ENCODE measurements around the gene RGL2.
A peak's percentile ranks its signal among the peaks of the same experiment; 100 is the strongest.
"Not testable (repeated sequence)": the region's sequence is repeated elsewhere in the genome, so short reads cannot be mapped to it uniquely, and the experiment has no call there.

RGL2 gene

DNA sequence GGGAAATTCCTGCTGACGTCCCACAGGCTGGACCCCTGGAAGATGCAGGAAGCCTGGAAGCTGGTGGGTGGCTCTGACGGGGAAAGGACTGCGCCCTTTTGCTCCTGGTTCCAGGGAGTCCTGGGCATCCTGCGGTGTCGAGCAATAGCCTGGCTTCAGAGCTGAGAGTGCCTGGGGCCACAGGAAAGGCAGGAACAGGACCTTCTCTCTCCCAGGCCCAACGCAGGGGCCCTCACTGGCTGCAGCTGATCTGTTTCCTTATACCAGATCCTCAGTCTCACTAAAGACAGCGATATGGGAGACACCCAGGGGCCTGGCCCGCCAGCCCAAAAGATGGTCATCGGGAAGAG lies 20.4 kb downstream of the RGL2 start:
- Histone ChIP-seq H3K9me3 (ENCODE audit: control insufficient read depth, insufficient read depth, low read depth, low read length) (no peaks in the 10 kb centered on the region), H3K27ac (ENCODE audit: low read depth, low read length) (no peak overlapping the region), H3K4me3 (ENCODE audit: low read depth, low read length) (peak overlapping the region; percentile 88; the same call in 1 of the 2 replicates), H3K36me3 (ENCODE audit: control insufficient read depth, insufficient read depth, low read length) (peaks cover 80% of the 10 kb centered on the region), H3K4me1 (ENCODE audit: control insufficient read depth, insufficient read depth, low read length) (peaks cover 20% of the 10 kb centered on the region; the same call in 1 of the 2 replicates), H3K9ac (ENCODE audit: low read length) (peak overlapping the region; percentile 93), H3K27me3 (ENCODE audit: control insufficient read depth, insufficient read depth, low read length) (no peaks in the 10 kb centered on the region)

DNA sequence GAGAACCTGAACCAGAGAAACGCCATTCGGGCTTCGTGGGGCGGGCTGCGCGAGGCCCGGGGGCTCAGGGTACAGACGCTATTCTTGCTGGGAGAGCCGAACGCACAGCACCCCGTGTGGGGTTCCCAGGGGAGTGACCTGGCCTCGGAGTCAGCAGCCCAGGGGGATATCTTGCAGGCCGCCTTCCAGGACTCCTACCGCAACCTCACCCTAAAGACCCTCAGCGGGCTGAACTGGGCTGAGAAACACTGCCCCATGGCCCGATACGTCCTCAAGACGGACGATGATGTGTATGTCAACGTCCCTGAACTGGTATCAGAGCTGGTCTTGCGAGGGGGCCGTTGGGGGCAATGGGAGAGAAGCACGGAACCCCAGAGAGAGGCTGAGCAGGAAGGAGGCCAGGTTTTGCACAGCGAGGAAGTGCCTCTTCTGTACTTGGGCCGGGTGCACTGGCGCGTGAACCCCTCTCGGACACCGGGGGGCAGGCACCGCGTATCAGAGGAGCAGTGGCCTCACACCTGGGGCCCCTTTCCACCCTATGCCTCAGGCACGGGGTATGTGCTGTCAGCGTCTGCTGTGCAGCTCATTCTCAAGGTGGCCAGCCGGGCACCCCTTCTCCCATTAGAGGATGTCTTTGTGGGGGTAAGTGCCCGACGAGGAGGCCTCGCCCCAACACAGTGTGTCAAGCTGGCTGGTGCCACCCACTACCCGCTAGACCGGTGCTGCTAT lies 20.9 kb downstream of the RGL2 start:
- Histone ChIP-seq H3K27ac (ENCODE audit: low read depth, low read length) (peak overlapping the region; percentile 86), H3K9ac (ENCODE audit: low read length) (peak overlapping the region; percentile 93), H3K27me3 (ENCODE audit: control insufficient read depth, insufficient read depth, low read length) (no peaks in the 10 kb centered on the region), H3K4me1 (ENCODE audit: control insufficient read depth, insufficient read depth, low read length) (peaks cover 20% of the 10 kb centered on the region; the same call in 1 of the 2 replicates), H3K9me3 (ENCODE audit: control insufficient read depth, insufficient read depth, low read depth, low read length) (no peaks in the 10 kb centered on the region), H3K4me3 (ENCODE audit: low read depth, low read length) (peak overlapping the region; percentile 88), H3K36me3 (ENCODE audit: control insufficient read depth, insufficient read depth, low read length) (peaks cover 83% of the 10 kb centered on the region)

DNA sequence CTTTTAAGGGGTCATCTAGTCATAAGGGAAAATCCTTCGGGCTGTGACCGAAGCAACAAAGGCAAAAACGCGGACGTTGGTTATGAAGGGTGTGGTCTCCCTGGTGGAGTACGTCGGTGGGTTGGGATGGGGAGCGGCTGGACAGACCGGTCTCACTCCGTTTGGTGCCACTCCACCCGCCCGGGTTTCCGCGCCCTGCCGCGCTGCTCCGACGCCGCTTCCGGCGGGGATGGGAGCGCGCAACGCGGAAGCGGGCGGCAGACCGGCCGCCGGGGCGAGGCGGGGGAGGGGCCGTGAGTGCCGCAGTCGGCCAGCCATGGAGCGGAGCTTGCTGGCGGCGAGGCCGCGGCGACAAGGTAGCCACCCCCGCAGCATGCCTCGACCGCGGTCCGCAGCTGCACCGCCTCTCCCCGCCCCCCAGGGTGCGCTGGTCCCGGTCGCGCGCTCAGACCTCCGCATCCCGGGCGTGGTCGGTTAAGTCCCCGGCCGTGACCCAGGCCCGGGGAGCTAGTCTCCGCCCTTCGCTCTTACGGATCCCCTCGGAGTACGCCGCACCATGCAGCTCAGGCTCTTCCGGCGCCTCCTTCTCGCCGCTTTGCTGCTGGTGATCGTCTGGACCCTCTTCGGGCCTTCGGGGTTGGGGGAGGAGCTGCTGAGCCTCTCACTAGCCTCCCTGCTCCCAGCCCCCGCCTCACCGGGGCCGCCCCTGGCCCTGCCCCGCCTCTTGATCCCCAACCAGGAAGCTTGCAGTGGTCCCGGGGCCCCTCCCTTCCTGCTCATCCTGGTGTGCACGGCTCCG lies 21.7 kb downstream of the RGL2 start, which contains the start of gene B3GALT4:
B3GALT4 (plus strand) TSS at position 260 of the 799 bp plus-strand sequence; CDS start at position 557, 297 bp downstream.
- Histone ChIP-seq H3K4me1 (ENCODE audit: control insufficient read depth, insufficient read depth, low read length) (peaks cover 20% of the 10 kb centered on the region; the same call in 1 of the 2 replicates), H3K9ac (ENCODE audit: low read length) (peak within 1 kb of the TSS; percentile 93), H3K9me3 (ENCODE audit: control insufficient read depth, insufficient read depth, low read depth, low read length) (no peaks in the 10 kb centered on the region), H3K4me3 (ENCODE audit: low read depth, low read length) (peak within 1 kb of the TSS; percentile 88), H3K27me3 (ENCODE audit: control insufficient read depth, insufficient read depth, low read length) (no peaks in the 10 kb centered on the region), H3K27ac (ENCODE audit: low read depth, low read length) (peak within 1 kb of the TSS; percentile 86), H3K36me3 (ENCODE audit: control insufficient read depth, insufficient read depth, low read length) (peaks cover 83% of the 10 kb centered on the region)

DNA sequence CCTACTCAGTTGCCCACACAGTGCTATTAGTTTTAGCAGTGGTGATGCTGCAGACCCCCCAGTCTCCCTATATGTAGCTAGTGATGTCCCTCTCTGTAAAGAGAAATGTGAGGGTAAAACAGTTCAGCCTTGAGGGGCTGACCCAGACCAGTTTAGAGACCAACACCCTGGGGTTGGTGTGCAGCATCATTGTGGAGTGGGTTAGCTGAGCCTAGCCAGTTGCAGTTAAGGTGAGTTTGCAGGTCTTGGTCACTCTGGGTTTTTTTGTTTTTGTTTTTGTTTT lies 22.2 kb downstream of the RGL2 start:
- H3K9me3 ChIP-seq (ENCODE audit: control insufficient read depth, insufficient read depth, low read depth, low read length): no peaks in the 10 kb centered on the region
- H3K4me1 ChIP-seq (ENCODE audit: control insufficient read depth, insufficient read depth, low read length): peaks cover 20% of the 10 kb centered on the region; the same call in 1 of the 2 replicates
- H3K4me3 ChIP-seq (ENCODE audit: low read depth, low read length): peak overlapping the region; percentile 88
- peak overlapping the region; percentile 93 for H3K9ac ChIP-seq (ENCODE audit: low read length)
- H3K27me3 ChIP-seq (ENCODE audit: control insufficient read depth, insufficient read depth, low read length): no peaks in the 10 kb centered on the region
- H3K36me3 ChIP-seq (ENCODE audit: control insufficient read depth, insufficient read depth, low read length): peaks cover 81% of the 10 kb centered on the region
- peak overlapping the region; percentile 86 for H3K27ac ChIP-seq (ENCODE audit: low read depth, low read length)

DNA sequence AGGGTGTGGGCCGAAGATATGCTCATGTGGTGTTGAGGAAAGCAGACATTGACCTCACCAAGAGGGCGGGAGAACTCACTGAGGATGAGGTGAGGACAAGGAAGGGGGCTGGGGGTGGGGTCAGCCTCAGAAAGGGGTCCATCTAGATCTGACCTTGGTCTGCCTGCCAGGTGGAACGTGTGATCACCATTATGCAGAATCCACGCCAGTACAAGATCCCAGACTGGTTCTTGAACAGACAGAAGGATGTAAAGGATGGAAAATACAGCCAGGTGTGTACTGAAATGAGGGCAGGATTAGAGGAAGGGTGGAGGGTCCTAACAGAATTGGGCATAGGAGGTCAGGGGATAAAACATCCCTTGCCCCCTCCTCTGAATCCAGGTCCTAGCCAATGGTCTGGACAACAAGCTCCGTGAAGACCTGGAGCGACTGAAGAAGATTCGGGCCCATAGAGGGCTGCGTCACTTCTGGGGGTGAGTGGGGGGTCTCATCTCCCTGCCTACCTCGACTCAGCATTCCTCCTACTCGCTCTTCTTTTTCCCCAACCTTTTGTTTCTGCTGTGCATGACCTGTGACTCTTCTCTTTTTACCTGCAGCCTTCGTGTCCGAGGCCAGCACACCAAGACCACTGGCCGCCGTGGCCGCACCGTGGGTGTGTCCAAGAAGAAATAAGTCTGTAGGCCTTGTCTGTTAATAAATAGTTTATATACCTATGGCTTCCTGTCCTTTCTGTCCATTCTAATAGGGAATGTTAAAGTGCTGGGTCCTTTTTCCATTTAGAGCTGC lies 22.8 kb downstream of the RGL2 start:
- H3K9me3 ChIP-seq (ENCODE audit: control insufficient read depth, insufficient read depth, low read depth, low read length); H3K27me3 ChIP-seq (ENCODE audit: control insufficient read depth, insufficient read depth, low read length); H3K27ac ChIP-seq (ENCODE audit: low read depth, low read length): not testable (repeated sequence)
- H3K4me3 ChIP-seq (ENCODE audit: low read depth, low read length): peak overlapping the region; percentile 88
- peak overlapping the region; percentile 93 for H3K9ac ChIP-seq (ENCODE audit: low read length)
- peaks cover 20% of the 10 kb centered on the region; the same call in 1 of the 2 replicates for H3K4me1 ChIP-seq (ENCODE audit: control insufficient read depth, insufficient read depth, low read length)
- H3K36me3 ChIP-seq (ENCODE audit: control insufficient read depth, insufficient read depth, low read length): peaks cover 75% of the 10 kb centered on the region

DNA sequence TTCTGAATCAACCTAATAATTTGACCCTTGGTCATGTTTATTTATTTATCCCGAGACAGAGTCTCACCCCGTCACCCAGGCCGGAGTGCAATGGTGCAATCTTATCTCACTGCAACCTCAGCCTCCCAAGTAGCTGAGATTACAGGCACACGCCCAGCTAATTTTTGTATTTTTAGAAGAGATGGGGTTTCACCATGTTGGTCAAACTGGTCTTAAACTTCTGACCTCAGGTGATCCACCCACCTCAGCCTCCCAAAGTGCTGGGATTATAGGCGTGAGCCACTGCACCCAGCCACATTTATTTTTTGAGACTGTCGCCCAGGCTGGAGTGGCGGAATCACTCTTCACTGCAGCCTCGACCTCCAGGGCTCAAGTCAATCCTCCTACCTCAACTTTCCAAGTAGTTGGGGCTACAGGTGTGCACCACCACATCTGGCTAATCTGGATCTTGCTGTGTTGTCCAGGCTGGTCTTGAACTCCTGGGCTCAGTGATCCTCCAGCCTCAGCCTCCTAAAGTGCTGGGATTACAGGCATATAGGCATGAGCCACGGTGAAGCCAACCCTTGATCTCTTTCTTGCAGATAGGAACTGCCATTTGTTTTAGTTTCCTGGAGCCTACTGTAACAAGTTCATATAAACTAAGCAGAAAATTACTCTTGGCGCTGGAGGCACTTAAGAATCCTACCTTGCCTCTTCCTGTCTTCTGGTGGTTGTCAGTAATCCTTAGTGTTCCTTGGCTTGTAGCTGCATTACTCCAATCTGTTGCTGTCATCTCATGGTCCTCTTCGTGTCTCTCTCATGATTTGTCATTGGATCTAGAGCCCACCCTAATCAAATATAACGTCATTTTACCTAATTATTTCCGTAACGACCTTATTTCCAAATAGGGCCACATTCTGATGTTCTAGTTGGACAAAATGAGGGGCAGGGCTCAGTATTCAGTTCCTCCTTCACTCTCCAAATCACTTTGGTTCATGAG lies 24.5 kb downstream of the RGL2 start:
- H3K4me3 ChIP-seq (ENCODE audit: low read depth, low read length): peak overlapping the region; percentile 88
- H3K9ac ChIP-seq (ENCODE audit: low read length): peak overlapping the region; percentile 93
- no peaks in the 10 kb centered on the region for H3K9me3 ChIP-seq (ENCODE audit: control insufficient read depth, insufficient read depth, low read depth, low read length)
- no peaks in the 10 kb centered on the region for H3K27me3 ChIP-seq (ENCODE audit: control insufficient read depth, insufficient read depth, low read length)
- H3K36me3 ChIP-seq (ENCODE audit: control insufficient read depth, insufficient read depth, low read length): peaks cover 61% of the 10 kb centered on the region
- peak overlapping the region; percentile 21; the same call in 1 of the 2 replicates for H3K27ac ChIP-seq (ENCODE audit: low read depth, low read length)
- peaks cover 14% of the 10 kb centered on the region; the same call in 1 of the 2 replicates for H3K4me1 ChIP-seq (ENCODE audit: control insufficient read depth, insufficient read depth, low read length)

DNA sequence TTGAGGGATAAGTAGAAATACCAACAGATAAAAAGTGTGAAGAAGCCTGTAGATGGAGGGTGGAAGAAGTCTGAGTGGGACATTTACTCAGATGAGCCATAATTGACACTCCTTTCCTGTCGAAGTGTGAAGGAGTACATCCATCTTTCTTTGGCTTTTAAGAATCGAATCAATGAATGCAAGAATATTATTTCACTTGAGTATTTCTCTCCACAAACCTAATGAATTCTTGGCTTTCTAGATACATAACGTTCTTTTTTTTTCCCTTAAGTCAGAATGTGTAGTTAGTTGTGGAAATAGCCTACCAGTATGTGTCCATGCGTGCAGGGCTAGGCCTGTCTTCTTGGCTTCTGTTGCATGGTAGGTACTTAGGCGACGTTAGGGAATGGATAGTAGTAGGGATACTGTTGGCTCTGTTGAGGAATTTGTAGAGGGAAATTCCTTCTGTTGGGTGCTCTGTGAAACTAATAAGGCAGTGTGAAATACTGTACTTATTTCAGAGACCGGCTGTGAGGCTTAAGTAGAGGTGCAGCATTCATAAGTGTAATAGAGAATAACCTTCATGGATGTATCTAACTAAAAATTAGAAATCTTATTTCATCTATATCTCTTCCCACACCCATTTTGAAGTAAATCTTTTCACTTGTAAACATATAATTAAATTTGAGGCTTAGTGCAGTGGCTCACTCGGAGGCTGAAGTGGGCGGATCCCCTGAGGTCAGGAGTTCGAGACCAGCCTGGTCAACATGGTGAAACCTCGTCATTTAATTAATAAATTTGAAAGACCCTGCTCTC lies 25.4 kb downstream of the RGL2 start:
- peak overlapping the region; percentile 93 for H3K9ac ChIP-seq (ENCODE audit: low read length)
- H3K27me3 ChIP-seq (ENCODE audit: control insufficient read depth, insufficient read depth, low read length): no peaks in the 10 kb centered on the region
- peaks cover 14% of the 10 kb centered on the region; the same call in 1 of the 2 replicates for H3K4me1 ChIP-seq (ENCODE audit: control insufficient read depth, insufficient read depth, low read length)
- H3K4me3 ChIP-seq (ENCODE audit: low read depth, low read length): peak overlapping the region; percentile 88
- H3K9me3 ChIP-seq (ENCODE audit: control insufficient read depth, insufficient read depth, low read depth, low read length): no peaks in the 10 kb centered on the region
- peaks cover 60% of the 10 kb centered on the region for H3K36me3 ChIP-seq (ENCODE audit: control insufficient read depth, insufficient read depth, low read length)
- H3K27ac ChIP-seq (ENCODE audit: low read depth, low read length): peak overlapping the region; percentile 85

DNA sequence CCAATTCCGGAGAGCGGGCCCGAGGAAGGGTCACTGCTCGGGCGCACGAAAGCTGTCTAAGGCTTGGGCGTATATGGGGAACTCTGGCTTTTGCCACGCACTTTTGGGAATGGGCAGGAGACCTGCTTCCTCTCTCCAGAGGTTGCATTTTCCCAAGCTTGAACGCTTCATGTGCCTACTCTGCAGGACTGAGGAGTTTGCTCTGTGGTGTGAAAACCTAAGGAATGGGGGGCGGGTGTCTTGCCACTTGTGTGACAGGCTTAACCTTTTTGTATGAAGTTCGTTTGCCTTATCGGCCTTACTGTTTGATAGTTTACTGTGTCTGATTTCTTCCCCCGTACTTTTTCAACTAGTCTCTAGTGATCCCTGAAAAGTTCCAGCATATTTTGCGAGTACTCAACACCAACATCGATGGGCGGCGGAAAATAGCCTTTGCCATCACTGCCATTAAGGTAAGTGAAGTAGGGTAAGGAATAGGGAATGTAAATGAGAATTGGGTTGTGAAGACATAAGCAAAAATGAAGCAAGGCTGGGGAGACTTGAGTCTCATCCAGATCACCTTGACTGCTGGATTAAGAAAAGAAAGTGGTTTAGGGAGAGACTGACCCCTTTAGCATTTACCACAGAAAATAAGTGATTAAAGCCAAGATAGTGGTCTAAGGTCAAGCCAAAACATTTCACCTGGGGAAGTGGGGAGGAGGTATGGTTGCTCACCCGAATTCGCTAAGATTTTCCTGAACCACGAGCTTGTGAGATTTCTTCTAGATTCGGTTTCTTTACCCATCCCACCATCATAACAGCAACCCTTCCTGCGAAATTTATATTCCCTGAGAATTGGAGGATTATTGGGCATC lies 26.2 kb downstream of the RGL2 start:
- peaks cover 11% of the 10 kb centered on the region; the same call in 1 of the 2 replicates for H3K4me1 ChIP-seq (ENCODE audit: control insufficient read depth, insufficient read depth, low read length)
- no peaks in the 10 kb centered on the region for H3K27me3 ChIP-seq (ENCODE audit: control insufficient read depth, insufficient read depth, low read length)
- H3K4me3 ChIP-seq (ENCODE audit: low read depth, low read length): peak overlapping the region; percentile 88
- H3K36me3 ChIP-seq (ENCODE audit: control insufficient read depth, insufficient read depth, low read length): peaks cover 65% of the 10 kb centered on the region
- H3K27ac ChIP-seq (ENCODE audit: low read depth, low read length): peak overlapping the region; percentile 85
- H3K9ac ChIP-seq (ENCODE audit: low read length): peak overlapping the region; percentile 93
- no peaks in the 10 kb centered on the region for H3K9me3 ChIP-seq (ENCODE audit: control insufficient read depth, insufficient read depth, low read depth, low read length)
